H9 (cell line): ENCODE measurements around the gene TNFSF13B. TPM values are rescaled to one million over a fixed set of nuclear protein-coding genes. Genes with fewer than 3 reads are reported as not detected.
"Not testable (repeated sequence)": the region's sequence is repeated elsewhere in the genome, so short reads cannot be mapped to it uniquely, and the experiment has no call there.

Source experiments
- DNase-seq: peaks from one replicate; pipeline ENCODE4 v3.0.0-alpha.2; 2017
- H2AFZ ChIP-seq: one replicate; pipeline ENCODE4 v1.6.1; 2013; ENCODE audit warnings: mild to moderate bottlenecking, low read length, control low read depth, moderate library complexity
- H2AK5ac ChIP-seq: 2 replicates; pipeline ENCODE4 v1.6.1; 2013; ENCODE audit warnings: low read length, control low read depth, mixed read lengths; ENCODE audit not compliant: insufficient read length
- H2BK120ac ChIP-seq: one replicate; pipeline ENCODE4 v1.6.1; 2013; ENCODE audit warnings: low read depth, mild to moderate bottlenecking, low read length, control low read depth, inconsistent platforms; ENCODE audit not compliant: poor library complexity, severe bottlenecking
- H2BK12ac ChIP-seq: 2 replicates; pipeline ENCODE4 v1.6.1; 2013; ENCODE audit warnings: low read length, control low read depth, mixed read lengths, low read depth; ENCODE audit not compliant: insufficient read length
- H2BK15ac ChIP-seq: 2 replicates; pipeline ENCODE4 v1.6.1; 2013; ENCODE audit warnings: low read depth, low read length, control low read depth
- H2BK20ac ChIP-seq: one replicate; pipeline ENCODE4 v1.6.1; 2013; ENCODE audit warnings: low read depth, mild to moderate bottlenecking, low read length, control low read depth, inconsistent platforms; ENCODE audit not compliant: poor library complexity, severe bottlenecking
- H2BK5ac ChIP-seq: 2 replicates; pipeline ENCODE4 v1.6.1; 2013; ENCODE audit warnings: low read length, control low read depth, mixed read lengths; ENCODE audit not compliant: insufficient read length
- H3K14ac ChIP-seq: 2 replicates; pipeline ENCODE4 v1.6.1; 2013; ENCODE audit warnings: low read length, control low read depth; ENCODE audit not compliant: insufficient read depth
- H3K18ac ChIP-seq: 2 replicates; pipeline ENCODE4 v1.6.1; 2013; ENCODE audit warnings: low read depth, mild to moderate bottlenecking, mixed read lengths, low read length, control low read depth; ENCODE audit not compliant: insufficient read length
- H3K23ac ChIP-seq: 2 replicates; pipeline ENCODE4 v1.6.1; 2013; ENCODE audit warnings: low read length, control low read depth, mixed read lengths, low read depth; ENCODE audit not compliant: insufficient read length
- H3K23me2 ChIP-seq: 2 replicates; pipeline ENCODE4 v1.6.1; 2013; ENCODE audit warnings: low read depth, mild to moderate bottlenecking, mixed read lengths, low read length, control low read depth; ENCODE audit not compliant: insufficient read length, poor library complexity, severe bottlenecking
- H3K27ac ChIP-seq: 2 replicates; pipeline ENCODE4 v1.5.1; 2013; ENCODE audit warnings: low read length, control low read depth, mixed read lengths, low read depth; ENCODE audit not compliant: insufficient read length
- H3K27me3 ChIP-seq: 2 replicates; pipeline ENCODE4 v1.6.1; 2013; ENCODE audit warnings: low read length, control low read depth, inconsistent platforms; ENCODE audit not compliant: insufficient read depth
- H3K4ac ChIP-seq: 2 replicates; pipeline ENCODE4 v1.6.1; 2013; ENCODE audit warnings: low read depth, mild to moderate bottlenecking, control low read depth, inconsistent platforms, low read length, moderate library complexity
- H3K4me1 ChIP-seq: 2 replicates; pipeline ENCODE4 v1.6.1; 2013; ENCODE audit warnings: low read length, control low read depth, inconsistent platforms; ENCODE audit not compliant: insufficient read depth
- H3K4me2 ChIP-seq: 2 replicates; pipeline ENCODE4 v1.6.1; 2013; ENCODE audit warnings: low read length, control low read depth, mixed read lengths; ENCODE audit not compliant: insufficient read length, insufficient read depth
- H3K56ac ChIP-seq: 2 replicates; pipeline ENCODE4 v1.6.1; 2013; ENCODE audit warnings: low read depth, mild to moderate bottlenecking, mixed read lengths, low read length, control low read depth; ENCODE audit not compliant: insufficient read length
- H3K79me1 ChIP-seq: 2 replicates; pipeline ENCODE4 v1.6.1; 2013; ENCODE audit warnings: low read depth, mild to moderate bottlenecking, moderate library complexity, low read length, control low read depth, inconsistent platforms; ENCODE audit not compliant: insufficient read depth, poor library complexity, severe bottlenecking
- H3K79me2 ChIP-seq: 2 replicates; pipeline ENCODE4 v1.6.1; 2013; ENCODE audit warnings: low read length, control low read depth, inconsistent platforms; ENCODE audit not compliant: insufficient read depth
- H3K9ac ChIP-seq: 2 replicates; pipeline ENCODE4 v1.6.1; 2013; ENCODE audit warnings: low read length, control low read depth, mixed read lengths; ENCODE audit not compliant: insufficient read length; ENCODE audit errors: extremely low read depth
- H3K9me3 ChIP-seq: one replicate; pipeline ENCODE4 v1.6.1; 2013; ENCODE audit warnings: low read depth, low read length, inconsistent platforms; ENCODE audit not compliant: control insufficient read depth
- H3T11ph ChIP-seq: one replicate; pipeline ENCODE4 v1.6.1; 2013; ENCODE audit warnings: mild to moderate bottlenecking, low read length, control low read depth, inconsistent platforms
- H4K20me1 ChIP-seq: one replicate; pipeline ENCODE4 v1.6.1; 2013; ENCODE audit not compliant: control insufficient read depth, insufficient read length, insufficient read depth
- H4K5ac ChIP-seq: 2 replicates; pipeline ENCODE4 v1.6.1; 2013; ENCODE audit warnings: low read depth, mild to moderate bottlenecking, mixed read lengths, low read length, control low read depth; ENCODE audit not compliant: insufficient read length
- H4K8ac ChIP-seq: replicated peaks from 2 replicates; pipeline ENCODE4 v1.6.1; 2013; ENCODE audit warnings: low read length, control low read depth, mixed read lengths, low read depth; ENCODE audit not compliant: insufficient read length
- H4K91ac ChIP-seq: 2 replicates; pipeline ENCODE4 v1.6.1; 2013; ENCODE audit warnings: low read depth, mild to moderate bottlenecking, moderate library complexity, mixed read lengths, low read length, control low read depth; ENCODE audit not compliant: insufficient read length
- H3K27ac Mint-ChIP-seq, 3 experiments: 2 replicates in 2 of 3; 3 replicates in 1 of 3; pipeline ENCODE4 v1.8.0; 2020 to 2021; ENCODE audit warnings: mixed read lengths in 3 of 3, mild to moderate bottlenecking in 1 of 3, moderate library complexity in 1 of 3
- H3K27me3 Mint-ChIP-seq: 2 replicates; pipeline ENCODE4 v1.8.0; 2021; ENCODE audit warnings: low read depth, mild to moderate bottlenecking, moderate library complexity, mixed read lengths
- H3K36me3 Mint-ChIP-seq, 3 experiments: 2 replicates in 2 of 3; 3 replicates in 1 of 3; pipeline ENCODE4 v1.8.0; 2020 to 2021; ENCODE audit warnings: low read depth in 3 of 3, mixed read lengths in 3 of 3; ENCODE audit not compliant: insufficient read depth in 1 of 3
- H3K4me1 Mint-ChIP-seq, 2 experiments: 2 replicates each; pipeline ENCODE4 v1.8.0; 2020; ENCODE audit warnings: mixed read lengths in 2 of 2
- H3K4me3 Mint-ChIP-seq, 2 experiments: 2 replicates in 1 of 2; 3 replicates in 1 of 2; pipeline ENCODE4 v1.8.0; 2020 to 2021; ENCODE audit warnings: mild to moderate bottlenecking in 2 of 2, mixed read lengths in 2 of 2, moderate library complexity in 1 of 2
- H3K9me3 Mint-ChIP-seq, 2 experiments: 2 replicates in 1 of 2; 3 replicates in 1 of 2; pipeline ENCODE4 v1.8.0; 2020; ENCODE audit warnings: mild to moderate bottlenecking in 2 of 2, mixed read lengths in 2 of 2, moderate library complexity in 1 of 2
- WGBS: extraction: QIAGEN DNeasy Blood & Tissue Kit; methylation state at CpG from one replicate; pipeline ENCODE4 v1.1.7; 2013; ENCODE audit warnings: missing lambda C conversion rate, low lambda C conversion rate, mixed read lengths; ENCODE audit not compliant: insufficient read length; ENCODE audit errors: extremely low coverage; 5-methylcytosine and 5-hydroxymethylcytosine counted together
- total RNA-seq: library from RNA; stranded (reverse); gene quantifications from 2 replicates; pipeline ENCODE4 v1.2.1, GENCODE V29; 2021
- TF ChIP-seq, protein P1 (sequence below): fragments of 200-600 bp; sonication (generic); conservative IDR thresholded peaks from 3 replicates; pipeline ENCODE4 v1.8.0; 2021; ENCODE audit warnings: antibody characterized with exemption, mild to moderate bottlenecking

The TNFSF13B gene
- total RNA-seq, 1 experiment from 2014 or later, result 0.31 TPM

DNA sequence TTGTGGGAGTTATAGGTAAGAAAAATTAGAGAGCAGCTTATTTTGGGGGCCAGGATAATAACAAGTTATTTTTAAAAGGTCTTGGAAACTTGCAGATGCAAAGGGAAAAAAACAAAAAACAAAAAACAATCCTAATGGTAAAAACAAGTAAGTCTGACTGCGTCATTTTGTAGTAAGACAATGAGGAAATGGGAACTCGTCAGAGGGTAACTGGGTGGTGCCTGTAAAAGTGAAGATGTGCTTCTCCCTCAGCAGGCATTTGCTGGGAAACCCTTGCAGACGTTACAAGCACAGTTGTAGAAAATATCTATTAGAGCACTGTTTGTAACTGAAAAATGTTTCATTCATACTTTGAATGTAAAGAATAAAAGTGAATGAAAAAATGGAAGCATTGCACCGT lies 2.2 kb upstream of the TNFSF13B start:
- Histone ChIP-seq H3K18ac (no peak overlapping the region), H3K27ac (no peak overlapping the region), H3T11ph (no peak overlapping the region), H3K14ac (no peak overlapping the region), H4K5ac (no peak overlapping the region), H3K9me3 (no peaks in the 10 kb centered on the region), H2BK20ac (no peak overlapping the region), H3K4ac (no peak overlapping the region), H2AK5ac (no peak overlapping the region), H2BK5ac (no peak overlapping the region), H2BK12ac (no peak overlapping the region), H4K91ac (no peak overlapping the region), H3K79me1 (no peaks in the 10 kb centered on the region), H3K27me3 (no peaks in the 10 kb centered on the region), H3K23me2 (no peaks in the 10 kb centered on the region), H3K4me2 (no peak overlapping the region), H3K79me2 (no peaks in the 10 kb centered on the region), H4K8ac (no peak overlapping the region), H2AFZ (no peak overlapping the region), H3K56ac (no peak overlapping the region), H3K23ac (no peak overlapping the region), H3K9ac (no peak overlapping the region), H4K20me1 (no peaks in the 10 kb centered on the region), H3K4me1 (no peaks in the 10 kb centered on the region), H2BK15ac (no peak overlapping the region), H2BK120ac (no peak overlapping the region)
- WGBS, result no CpG with 5 or more reads among the region's 4 CpGs
- TF ChIP-seq, protein P1, sequence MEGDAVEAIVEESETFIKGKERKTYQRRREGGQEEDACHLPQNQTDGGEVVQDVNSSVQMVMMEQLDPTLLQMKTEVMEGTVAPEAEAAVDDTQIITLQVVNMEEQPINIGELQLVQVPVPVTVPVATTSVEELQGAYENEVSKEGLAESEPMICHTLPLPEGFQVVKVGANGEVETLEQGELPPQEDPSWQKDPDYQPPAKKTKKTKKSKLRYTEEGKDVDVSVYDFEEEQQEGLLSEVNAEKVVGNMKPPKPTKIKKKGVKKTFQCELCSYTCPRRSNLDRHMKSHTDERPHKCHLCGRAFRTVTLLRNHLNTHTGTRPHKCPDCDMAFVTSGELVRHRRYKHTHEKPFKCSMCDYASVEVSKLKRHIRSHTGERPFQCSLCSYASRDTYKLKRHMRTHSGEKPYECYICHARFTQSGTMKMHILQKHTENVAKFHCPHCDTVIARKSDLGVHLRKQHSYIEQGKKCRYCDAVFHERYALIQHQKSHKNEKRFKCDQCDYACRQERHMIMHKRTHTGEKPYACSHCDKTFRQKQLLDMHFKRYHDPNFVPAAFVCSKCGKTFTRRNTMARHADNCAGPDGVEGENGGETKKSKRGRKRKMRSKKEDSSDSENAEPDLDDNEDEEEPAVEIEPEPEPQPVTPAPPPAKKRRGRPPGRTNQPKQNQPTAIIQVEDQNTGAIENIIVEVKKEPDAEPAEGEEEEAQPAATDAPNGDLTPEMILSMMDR, result no peak
- no peak overlapping the region for H3K27ac Mint-ChIP-seq
- H3K4me1 Mint-ChIP-seq, result peaks cover 5 to 8% of the 10 kb centered on the region in 2 experiments
- no peak for DNase-seq
- H3K9me3 Mint-ChIP-seq, result no peaks in the 10 kb centered on the region
- no peaks in the 10 kb centered on the region for H3K36me3 Mint-ChIP-seq
- H3K4me3 Mint-ChIP-seq, result no peak overlapping the region
- no peaks in the 10 kb centered on the region for H3K27me3 Mint-ChIP-seq

DNA sequence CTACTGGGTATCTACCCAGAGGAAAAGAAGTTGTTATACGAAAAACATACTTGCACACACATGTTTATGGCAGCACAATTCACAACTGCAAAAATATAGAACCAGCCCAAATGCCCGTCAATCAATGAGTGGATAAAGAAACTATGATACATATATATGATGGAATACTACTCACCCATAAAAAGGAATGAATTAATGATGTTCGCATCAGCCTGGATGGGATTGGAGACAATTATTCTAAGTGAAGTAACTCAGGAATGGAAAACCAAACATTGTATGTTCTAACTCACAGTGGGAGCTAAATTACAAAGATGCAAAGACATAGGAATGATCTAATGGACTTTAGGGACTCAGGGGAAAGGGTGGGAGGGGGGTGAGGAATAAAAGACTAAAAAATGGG lies 1.7 kb upstream of the TNFSF13B start:
- H2BK15ac ChIP-seq, H3T11ph ChIP-seq, H3K4ac ChIP-seq, H3K23me2 ChIP-seq, H3K9me3 ChIP-seq, H2AFZ ChIP-seq, H2BK120ac ChIP-seq, H3K27me3 ChIP-seq, H2AK5ac ChIP-seq, H3K36me3 Mint-ChIP-seq, H3K4me1 ChIP-seq, H4K8ac ChIP-seq, H3K56ac ChIP-seq, H3K14ac ChIP-seq, H3K18ac ChIP-seq, H3K4me2 ChIP-seq, H3K9ac ChIP-seq, H2BK5ac ChIP-seq, H4K20me1 ChIP-seq, H3K27me3 Mint-ChIP-seq, H3K79me2 ChIP-seq, H2BK12ac ChIP-seq, DNase-seq, H4K91ac ChIP-seq, H4K5ac ChIP-seq, H2BK20ac ChIP-seq, H3K9me3 Mint-ChIP-seq, H3K27ac Mint-ChIP-seq, H3K27ac ChIP-seq, H3K4me3 Mint-ChIP-seq, H3K23ac ChIP-seq, H3K4me1 Mint-ChIP-seq, H3K79me1 ChIP-seq: not testable (repeated sequence)
- no CpG with 5 or more reads among the region's 3 CpGs for WGBS
